Globus pallidus (tissue), 1 donor: Measurements from ENCODE around the gene TP53TG5.

ENCODE experiments used
- DNase-seq: peaks from one replicate; pipeline ENCODE4 v3.0.0-alpha.2; 2015; ENCODE audit warnings: low spot score

The TP53TG5 gene

GRCh38 chr20:45378191-45378590 is at the start of gene TP53TG5:
TP53TG5 (minus strand) TSS chr20:45378325; CDS start chr20:45378236, 89 bp downstream.
- DNase-seq = peak; percentile 90

GRCh38 chr20:45427236-45428149 is 49.4 kb upstream of the TP53TG5 start:
- DNase-seq = no peak

- no peak for DNase-seq
Measured at GRCh38 chr20:45426320-45427016, 48.3 kb upstream of the TP53TG5 start.

GRCh38 chr20:45425561-45425960 is 47.4 kb upstream of the TP53TG5 start:
- no peak for DNase-seq

- DNase-seq = no peak
Measured at GRCh38 chr20:45423700-45424099, 45.6 kb upstream of the TP53TG5 start.

- DNase-seq = no peak
Measured at GRCh38 chr20:45420125-45420524, 42.0 kb upstream of the TP53TG5 start.

- DNase-seq = peak; percentile 65
Measured at GRCh38 chr20:45419188-45420091, 41.3 kb upstream of the TP53TG5 start.

- DNase-seq = no peak
Measured at GRCh38 chr20:45416917-45417316, 38.8 kb upstream of the TP53TG5 start.

- peak; percentile 88 for DNase-seq
Measured at GRCh38 chr20:45415822-45416637, 37.9 kb upstream of the TP53TG5 start, which contains the start of gene PIGT. PIGT (plus strand) TSS chr20:45416141; CDS start chr20:45416157, 16 bp downstream.

GRCh38 chr20:45413479-45413878 is 35.4 kb upstream of the TP53TG5 start:
- no peak for DNase-seq

- no peak for DNase-seq
Measured at GRCh38 chr20:45412653-45413052, 34.5 kb upstream of the TP53TG5 start.

- no peak for DNase-seq
Measured at GRCh38 chr20:45410887-45411286, 32.8 kb upstream of the TP53TG5 start.

- DNase-seq = no peak
Measured at GRCh38 chr20:45409521-45410272, 31.6 kb upstream of the TP53TG5 start.

- DNase-seq = peak; percentile 69
Measured at GRCh38 chr20:45408646-45409213, 30.6 kb upstream of the TP53TG5 start.

- peak; percentile 98 for DNase-seq
Measured at GRCh38 chr20:45407783-45408645, 29.9 kb upstream of the TP53TG5 start, which contains the start of gene DBNDD2. DBNDD2 (plus strand) TSS chr20:45408289; CDS start chr20:45408468, 179 bp downstream.

- no peak for DNase-seq
Measured at GRCh38 chr20:45407067-45407745, 29.1 kb upstream of the TP53TG5 start.

- peak; percentile 74 for DNase-seq
Measured at GRCh38 chr20:45406260-45407066, 28.3 kb upstream of the TP53TG5 start.
